HG02885 (cell line): ENCODE results near the gene POLA2.

Experiments
- ATAC-seq: cut with Tn5 transposase; IDR thresholded peaks from one replicate; pipeline ENCODE4 v1.9.1; 2021; ENCODE audit warnings: mild to moderate bottlenecking; ENCODE audit not compliant: unreplicated experiment, poor library complexity

Gene POLA2

DNA sequence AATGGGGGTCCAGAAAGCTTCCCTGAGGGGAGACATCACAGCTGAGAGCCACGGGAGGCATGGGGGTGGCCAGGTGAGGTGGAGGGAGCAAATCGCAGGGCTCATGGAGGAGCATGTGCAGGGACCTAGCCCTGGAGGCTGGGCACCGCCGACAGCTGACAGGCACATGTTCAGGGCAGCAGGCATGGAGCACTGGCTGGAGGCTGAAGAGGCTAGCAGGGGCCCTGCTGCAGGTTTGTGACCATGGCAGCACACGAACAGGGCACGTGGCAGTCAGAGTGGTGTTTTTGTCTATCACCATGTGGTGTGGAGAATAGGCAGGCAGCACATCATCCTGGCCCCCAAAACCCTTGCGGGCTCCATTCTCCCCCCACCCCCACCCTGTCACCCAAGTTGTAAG is 42.9 kb downstream of the POLA2 start:
- ATAC-seq = no peak

DNA sequence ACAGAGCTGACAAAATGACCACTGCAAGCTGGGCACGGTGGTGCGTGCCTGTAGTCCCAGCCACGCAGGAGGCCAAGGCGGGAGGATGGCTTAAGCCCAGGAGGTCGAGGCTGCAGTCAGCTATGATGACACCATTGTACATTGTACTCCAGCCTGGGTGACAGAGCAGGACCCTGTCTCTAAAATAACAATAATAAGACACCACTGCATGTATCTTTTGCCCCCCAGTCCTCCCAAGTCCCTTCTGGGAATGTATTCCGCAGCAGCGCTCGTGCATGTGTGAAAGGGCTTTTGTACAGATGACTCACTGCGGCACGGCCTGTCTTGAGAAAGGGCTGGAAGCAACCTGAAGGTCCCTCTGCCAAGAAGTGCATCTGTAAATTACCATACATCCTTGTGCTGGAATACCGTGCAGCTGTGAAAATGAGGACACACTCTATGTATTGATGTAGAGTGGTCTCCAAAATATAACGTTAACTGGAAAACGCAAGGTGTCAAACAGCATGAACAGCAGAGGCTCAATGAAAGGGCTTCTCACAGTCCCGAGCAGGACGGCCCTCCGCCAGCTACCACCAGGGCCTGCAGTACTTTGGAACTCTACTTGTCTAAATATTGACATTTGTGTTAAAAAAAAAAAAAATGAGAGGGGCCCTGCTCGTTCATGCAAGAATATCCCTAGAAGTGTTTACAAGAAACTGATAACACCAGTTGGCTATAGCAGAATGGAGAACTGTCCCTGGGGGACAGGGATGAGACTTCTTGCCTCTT is 43.9 kb downstream of the POLA2 start:
- no peak for ATAC-seq

DNA sequence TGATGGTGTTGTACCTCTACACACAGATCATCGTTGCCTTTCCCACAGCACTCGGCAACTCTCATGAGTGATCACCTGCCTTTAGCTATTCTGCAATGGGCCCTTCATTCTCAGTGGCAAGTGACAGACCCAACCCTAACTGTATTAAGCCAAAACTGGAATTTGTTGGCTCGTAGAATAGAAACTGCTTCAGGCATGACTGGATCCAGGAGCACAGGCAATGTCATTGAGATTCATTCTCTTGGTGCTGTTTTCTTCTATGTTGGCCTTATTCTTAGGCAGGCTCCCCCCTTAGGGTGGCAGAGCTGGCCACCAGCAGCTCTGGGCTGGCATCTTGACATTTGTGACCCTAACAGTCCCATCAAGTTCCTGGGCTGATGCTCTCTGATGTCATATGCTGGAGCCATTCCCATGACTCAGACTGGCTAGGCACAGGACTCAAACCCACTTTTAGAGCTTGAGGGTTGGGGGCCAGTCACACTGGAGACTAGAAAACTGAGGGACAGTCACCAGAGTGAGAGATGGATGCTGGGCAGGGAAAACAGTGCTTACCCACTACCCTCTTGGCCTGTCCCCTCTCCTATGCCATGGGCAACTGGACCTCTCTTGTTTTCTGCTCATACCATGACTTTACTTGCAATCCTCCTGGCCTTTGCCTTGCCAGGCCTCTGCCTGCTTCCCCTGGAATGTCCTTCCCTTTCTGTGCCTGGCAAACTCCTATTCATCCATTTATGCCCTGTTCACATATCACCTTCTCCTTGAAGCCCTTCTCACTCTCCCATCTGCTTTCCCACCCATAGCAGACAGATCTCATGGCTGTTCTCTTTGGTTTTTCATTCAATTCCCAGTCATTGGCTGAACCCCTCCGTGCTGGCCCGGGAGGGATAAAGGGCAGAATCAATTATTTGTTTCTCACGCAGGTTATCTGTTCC is 45.8 kb downstream of the POLA2 start:
- no peak for ATAC-seq

DNA sequence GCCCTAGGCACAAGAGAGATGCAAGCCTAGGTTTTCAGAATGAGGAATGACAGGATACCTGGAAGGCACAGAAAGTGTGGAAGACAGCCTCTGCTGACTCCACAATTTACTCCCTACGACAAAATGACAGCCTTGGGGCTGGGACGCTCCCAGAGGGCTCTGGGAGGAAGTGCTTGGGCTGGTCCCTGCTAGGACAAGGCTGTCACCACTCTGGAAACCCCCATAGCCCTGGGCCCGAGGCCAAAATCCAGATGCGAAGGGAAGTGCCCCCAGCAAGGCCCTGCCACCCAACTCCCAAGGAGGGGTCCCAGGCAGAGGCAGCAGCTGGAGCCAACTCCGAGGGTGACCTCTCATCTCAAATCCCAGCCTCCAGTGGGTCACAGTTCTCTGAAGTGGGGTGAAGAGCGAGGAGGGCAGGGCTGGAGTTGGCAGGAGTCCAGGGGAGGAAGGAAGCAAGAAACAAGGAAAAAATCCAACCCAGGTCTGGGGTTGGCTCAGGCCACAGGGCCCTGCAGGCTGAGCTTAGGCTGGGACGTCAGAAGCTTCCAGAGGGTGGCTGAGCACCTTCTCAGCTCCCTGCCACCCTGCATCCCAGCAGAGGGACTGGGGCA is 46.6 kb downstream of the POLA2 start:
- ATAC-seq = no peak

DNA sequence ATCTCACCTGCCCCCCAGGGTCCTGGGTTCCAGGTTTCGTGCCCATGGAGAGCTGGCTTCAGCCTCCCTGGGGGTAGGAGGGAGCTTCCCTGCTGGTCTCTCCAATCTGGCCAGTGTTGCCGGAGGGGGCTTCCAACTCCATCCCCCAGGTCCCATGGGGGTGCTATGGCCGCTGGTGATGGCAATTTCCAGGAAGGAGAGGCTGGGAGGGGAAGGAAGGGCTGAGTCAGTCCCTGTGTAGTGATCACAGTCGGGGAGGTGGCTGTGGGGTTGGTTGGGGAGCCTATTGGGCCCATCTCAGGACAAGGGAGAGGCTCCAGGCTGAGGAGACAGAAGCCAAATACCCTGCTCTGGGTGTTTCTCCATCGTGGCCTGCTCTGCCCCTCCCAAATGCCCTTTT is 47.2 kb downstream of the POLA2 start:
- no peak for ATAC-seq

DNA sequence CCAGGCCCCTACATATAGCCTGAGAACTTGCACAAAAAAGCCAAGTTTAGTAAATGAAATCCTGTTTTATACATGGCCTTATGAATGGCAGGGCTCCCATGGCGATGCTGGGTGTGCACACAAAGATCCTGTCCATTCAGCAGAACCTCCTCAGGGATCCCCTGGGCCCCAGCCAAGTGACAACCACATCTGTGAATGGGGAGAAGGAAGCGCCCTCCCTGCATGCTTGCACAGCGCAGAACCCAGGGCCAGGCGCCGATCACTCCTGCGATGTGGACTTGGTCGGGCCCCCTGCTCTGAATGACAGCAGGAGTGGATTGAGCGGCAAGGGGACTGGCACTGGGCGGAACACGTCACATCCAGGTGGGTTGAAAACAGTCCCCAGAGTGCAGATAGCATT is 48.5 kb downstream of the POLA2 start:
- ATAC-seq = no peak

DNA sequence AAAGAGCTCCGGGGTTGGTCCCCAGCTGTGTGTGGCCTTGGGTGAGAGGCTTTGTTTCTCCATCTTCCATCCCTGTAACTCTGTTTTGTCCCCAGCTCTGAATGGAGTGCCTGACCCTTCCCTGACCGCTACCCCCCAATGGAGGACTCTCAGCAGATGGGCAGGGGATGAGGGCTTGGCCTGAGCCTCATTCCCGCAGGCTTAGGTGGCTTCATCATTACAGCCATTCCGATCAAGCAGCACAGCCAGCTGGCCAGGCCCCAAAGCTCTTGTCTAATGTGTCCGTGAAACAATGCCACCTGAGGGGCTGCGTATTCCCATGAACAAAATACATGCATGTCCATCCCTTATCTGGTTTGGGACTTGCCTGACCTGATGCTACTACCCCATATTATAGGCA is 49.0 kb downstream of the POLA2 start:
- no peak for ATAC-seq

DNA sequence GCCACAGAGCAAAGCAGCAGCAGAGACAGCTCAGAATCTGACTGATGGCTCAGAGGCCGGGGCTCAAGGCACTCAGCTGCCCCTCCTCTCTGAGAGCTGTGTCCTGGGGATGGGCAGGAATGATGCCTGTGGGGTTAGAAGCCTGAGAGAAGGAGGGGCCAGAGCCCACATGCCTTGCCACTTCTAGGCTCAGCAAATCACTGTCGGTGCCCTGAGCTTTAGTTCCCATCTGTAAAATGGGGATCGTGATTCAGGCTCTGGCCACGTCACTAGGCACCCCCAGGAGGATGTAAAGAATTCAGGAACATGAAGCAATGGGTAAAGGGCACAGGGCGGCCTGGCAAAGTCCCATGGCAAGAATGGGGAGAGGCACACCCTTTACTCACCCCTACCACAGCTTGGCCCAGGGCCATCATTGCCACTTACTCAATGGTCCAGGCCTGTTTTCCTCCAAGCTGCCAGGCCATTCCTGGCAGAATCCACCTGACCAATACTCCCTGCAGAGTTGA is 49.5 kb downstream of the POLA2 start:
- ATAC-seq = no peak

DNA sequence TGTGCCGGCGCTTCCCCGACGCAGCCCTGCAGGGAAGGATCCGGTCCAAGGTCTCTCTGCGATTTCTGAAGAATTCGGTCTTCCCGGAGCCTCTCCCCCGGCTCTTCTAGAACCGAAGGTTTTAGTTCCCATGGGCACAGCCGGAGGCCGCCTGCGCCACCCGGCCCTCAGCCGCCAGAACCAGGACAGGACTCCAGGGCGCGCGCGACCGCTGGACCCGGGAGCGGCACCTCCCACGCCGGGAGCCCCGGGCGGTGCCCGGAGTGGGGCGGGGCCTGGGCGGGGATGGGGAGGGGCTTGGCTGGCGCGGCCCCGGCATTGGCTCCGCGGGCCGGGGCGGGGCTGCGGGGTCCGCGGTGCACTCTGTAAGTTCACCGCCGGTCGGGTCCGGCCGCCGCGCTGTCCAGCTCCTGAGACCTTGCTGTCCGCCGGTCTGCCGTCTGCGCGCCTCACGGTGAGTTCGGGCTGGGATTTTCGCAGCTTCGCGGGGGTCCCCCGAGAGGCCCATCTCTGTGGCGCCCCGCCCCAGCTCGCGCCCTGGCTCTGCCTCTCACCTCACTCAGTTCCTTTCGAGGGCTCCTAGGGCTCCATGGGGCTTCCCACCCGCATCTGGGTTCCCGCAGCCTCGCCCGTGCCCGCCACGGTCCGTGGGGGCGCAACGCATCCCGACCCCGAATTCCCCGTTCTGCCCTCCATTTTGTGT is 52.9 kb downstream of the POLA2 start, which contains the start of gene CDC42EP2:
TSS of gene CDC42EP2 (plus strand) at position 366 of the 703 bp plus-strand sequence. CDS start 6,033 bp downstream, outside the sequence.
- peak; percentile 80 for ATAC-seq

DNA sequence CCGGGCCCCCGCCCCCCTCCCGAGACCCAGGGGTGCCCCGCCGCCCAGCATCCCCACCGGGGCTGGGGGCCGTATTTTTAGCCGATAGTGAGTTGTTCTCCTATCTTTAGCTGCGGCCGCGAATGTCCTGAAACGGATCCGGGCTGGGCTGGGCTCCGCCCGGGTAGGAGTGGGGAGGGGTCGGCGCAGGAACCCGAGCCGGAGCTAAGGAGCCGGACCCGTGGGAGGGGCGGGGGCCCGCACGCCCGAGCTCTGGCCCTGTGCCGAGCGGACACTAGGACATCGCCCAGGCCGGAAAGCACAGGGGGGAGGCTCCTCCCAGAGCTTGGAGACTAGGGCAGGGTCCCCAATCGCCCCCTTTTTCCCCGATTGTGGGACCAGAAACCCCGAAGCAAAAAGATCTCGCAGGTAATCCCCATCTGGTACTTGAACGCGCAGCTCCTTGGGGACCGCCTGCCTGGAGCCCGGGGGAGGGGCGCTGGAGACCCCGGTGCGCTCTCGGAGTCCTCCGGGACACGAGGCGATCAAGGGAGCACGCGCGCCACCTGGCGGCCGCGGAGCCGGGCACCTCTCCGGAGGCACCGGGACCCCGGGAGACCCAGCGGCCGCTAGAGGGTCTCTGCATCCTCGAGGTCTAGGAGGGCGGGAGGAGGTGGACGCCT is 53.6 kb downstream of the POLA2 start:
- ATAC-seq = peak; percentile 61

DNA sequence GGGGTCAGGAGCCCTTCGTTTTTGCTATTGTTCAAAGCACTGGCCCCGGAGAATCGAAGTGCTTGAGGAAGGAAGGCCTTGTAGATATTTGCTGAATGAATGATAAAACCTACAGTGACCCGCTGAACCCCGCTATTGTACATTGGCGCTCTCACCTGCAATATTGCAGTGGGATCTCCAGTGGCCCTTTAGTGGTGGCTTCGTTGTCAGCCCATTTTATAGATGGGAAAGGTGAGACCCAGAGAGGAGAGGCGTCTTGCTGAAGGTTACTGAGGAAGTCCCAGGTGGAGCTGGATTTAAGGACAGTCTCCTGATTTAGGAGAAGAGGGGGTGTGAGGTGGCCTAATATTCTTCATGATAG is 54.1 kb downstream of the POLA2 start:
- ATAC-seq = no peak

DNA sequence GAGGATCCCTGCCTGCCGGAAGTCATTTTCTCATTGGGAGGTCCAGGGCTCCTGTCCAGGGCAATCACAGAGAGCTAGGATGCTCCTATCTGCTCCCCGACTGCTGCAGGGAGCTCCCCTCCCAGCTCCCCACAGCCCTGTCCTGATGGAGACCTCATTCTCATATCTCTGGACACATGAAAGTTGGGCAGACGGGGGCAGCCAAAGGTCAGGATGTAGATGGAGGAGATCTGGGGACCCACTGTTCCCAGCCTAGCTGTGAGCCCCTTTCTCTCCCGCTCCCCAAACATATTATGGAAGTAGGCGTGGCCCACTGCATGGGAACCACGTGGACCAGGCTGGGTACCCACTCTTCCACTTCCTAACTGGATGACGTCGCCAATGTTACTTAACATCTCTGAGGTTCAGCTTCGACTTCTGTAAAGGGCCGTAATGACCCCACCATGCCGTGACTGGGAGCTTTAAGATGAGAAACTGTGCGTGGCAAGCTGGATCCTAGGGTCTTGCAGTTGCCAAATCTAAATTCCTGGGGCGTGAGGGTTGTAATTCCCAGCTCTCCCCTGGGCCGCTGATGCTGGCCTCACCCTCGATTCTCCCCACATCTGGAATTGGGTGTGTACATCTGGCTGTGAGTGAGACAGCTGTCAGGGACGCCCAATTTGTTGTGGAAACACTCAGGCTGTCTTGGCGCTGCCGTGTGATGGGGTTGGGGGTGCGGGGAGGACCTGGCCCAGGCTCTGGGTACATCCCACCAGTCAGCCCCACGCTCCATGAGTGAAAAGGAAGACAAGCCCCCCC is 54.7 kb downstream of the POLA2 start:
- ATAC-seq = no peak

DNA sequence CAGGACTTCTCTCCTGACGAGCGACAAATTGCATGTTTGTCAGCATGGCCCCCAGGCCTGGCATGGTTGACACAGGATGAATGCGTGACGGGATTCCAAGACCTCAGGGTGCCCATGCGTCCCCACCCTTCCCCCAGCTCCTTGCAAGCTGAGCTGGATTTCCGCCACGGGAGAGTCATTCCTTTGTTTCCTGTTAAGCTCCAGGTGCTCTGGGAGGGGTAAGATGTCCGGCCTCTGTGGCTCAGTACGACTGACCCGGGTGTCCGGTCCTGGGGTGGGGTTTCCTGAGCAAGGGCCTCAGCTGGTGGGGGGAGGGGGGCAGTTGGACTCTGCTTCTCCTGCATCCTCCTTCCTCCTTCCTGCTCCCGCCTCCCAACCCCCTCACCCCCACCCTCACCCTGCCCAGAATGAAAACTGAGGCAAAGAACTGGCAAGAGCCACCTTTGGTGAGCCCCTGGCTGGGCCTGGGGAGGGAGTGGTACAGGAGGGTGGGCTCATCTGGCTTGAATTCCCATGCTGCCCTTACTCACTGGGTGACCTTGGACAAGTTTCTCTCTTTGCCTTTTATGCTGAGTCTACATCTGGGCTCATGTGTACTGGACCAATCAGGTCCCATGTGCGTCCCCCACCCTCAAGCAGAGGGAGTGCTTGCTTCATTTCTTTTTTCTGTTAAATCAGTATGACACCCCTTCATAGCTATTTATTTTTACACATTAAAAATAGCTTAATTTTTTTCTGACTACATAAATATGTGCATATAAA is 55.4 kb downstream of the POLA2 start:
- ATAC-seq = no peak

DNA sequence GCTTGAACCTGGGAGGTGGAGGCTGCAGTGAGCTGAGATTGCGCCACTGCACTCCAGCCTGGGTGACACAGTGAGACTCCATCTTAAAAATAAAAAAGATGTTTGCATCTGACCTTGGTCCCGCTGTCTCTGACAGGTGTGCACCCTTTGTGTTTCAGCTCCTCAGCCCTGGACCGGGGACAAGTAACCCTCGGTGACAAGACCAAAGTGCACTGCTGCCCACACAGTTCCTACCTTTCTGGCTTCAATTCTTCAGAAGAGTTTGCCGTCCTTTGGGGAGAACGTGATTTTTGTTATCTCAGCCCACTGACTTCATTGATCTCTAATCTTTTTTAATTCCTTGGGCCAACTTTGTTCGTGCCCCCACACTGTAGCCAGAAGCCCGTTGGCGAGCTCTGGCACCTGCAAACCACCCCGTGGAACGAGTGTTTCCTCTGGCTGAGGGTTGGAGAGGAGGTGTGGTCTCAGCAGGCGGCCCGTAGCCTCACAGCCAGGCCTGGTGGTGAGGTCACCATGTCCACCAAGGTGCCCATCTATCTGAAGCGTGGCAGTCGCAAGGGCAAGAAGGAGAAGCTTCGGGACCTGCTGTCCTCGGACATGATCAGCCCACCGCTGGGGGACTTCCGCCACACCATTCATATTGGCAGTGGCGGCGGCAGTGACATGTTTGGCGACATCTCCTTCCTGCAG is 58.8 kb downstream of the POLA2 start:
- ATAC-seq = no peak

DNA sequence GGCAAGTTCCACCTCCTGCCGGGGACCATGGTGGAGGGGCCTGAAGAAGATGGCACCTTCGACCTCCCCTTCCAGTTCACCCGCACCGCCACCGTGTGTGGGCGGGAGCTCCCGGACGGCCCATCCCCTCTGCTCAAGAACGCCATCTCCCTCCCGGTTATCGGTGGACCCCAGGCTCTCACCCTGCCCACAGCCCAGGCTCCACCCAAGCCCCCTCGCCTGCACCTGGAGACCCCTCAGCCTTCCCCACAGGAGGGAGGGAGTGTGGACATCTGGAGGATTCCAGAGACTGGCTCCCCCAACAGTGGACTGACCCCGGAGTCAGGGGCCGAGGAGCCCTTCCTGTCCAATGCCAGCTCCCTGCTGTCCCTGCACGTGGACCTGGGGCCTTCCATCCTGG is 59.3 kb downstream of the POLA2 start:
- ATAC-seq = no peak

DNA sequence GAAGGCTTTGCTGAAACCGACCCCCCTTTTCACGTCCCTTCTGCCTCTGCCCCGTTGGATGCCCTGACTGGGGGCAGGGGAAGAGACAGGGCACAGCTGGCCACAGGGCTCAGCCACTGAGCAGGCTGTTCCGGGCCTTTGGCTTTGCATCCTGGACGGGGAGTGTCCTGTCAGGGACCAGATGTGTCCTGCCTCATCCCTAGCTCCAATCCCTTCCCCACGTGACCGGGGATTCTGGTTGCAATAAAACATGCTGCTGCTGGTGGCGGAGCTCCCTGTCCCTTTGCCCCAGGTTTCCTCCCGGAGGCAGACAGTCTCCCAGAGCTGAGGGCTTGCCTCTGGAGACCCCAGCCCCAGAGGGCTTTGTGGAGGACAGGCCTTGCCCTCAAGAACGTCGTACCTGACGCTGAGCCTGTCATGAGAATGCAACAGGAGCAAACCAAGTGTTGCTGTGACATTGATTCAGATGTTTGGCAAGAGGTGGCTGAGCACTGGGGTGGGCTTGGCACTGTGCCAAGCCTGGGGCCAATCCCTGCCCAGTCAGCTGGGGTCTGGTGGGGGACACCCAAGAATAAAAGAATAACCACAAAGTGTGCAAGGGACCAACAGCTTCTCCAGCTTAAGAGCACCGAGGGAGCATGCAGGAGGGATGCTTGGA is 60.2 kb downstream of the POLA2 start:
- ATAC-seq = no peak

DNA sequence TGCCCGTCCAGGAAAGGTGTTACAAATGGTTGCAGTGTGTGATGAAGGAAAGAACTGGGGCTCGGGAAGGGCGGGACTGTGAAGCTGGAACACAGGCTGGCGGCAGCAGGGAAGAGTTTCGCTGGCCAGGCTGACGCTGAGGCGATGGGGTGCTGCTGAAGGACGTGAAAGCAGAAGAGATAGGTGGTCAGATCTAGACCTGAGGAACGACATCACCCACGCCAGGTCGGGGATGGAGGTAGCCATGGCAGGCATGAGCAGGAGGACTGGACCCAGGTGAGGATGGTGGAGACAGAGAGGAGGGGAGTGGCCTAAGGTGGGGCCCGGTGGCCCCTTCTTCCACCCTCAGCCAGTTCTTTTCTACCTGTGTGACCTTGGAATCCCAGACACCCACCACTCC is 62.1 kb downstream of the POLA2 start:
- no peak for ATAC-seq
